GM19240 (cell line): ENCODE measurements around the gene MACROH2A1.

Experiments
- DNase-seq: peaks from one replicate; pipeline ENCODE4 v3.0.0; 2011; ENCODE audit warnings: low spot score; ENCODE audit not compliant: insufficient read length

The MACROH2A1 gene

DNA sequence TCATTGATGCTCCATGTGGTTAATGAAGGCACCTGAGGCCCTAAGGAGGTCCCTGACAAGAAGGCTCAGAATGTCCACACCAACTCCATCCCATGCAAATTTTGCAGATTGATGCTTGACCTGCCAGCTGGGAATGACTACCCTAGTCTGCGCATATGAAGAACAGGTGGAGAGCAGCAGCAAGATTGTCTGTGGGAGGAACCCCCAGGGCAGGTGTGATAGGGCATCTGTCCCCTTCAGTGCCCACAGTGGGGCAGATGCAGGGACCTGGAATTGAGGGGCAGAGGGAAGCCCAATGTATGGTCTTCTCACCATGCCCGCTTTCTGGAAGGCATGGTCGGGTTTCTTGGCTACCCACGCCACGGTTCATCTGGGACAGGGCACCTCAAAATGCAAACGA lies 79.6 kb downstream of the MACROH2A1 start:
- DNase-seq = no peak

DNA sequence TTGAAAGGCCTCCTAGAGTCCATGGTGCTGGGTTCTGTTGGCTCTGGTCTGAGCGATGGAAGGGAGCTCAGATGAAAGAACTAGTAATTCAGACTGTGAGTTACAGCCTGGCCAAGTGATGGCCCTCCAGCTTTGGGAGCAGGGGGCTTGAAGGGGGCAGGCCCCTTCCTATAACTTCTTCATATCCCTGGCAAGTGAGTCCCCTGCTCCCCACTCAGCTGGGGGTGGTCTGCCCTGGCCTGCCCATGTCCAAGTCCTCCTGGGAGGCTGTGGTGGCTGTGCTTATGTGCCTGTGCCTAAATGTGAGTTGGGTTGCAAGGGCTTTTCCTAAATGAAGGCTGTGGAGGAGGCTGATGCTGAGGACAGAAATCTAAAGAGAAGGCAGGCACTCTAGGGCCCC lies 80.1 kb downstream of the MACROH2A1 start:
- no peak for DNase-seq

DNA sequence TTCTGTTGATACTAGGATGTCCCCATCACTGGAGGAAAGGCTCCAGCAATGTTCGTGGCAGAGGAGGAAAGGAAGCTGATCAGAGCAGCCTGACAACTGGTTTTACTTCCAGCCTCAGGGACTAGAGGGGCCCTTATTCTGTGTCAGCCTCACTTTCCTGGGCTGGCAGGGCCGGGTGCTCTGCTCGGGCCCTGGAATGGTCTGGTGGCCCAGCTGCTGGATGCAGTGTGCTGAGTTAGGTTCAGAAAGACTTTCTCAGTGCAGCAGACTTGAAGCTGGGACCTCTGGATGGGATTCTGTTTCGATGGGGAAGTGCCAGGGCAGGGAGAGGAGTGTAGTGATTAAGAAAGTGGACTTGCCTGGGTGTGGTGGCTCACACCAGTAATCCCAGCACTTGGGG lies 81.0 kb downstream of the MACROH2A1 start:
- no peak for DNase-seq

DNA sequence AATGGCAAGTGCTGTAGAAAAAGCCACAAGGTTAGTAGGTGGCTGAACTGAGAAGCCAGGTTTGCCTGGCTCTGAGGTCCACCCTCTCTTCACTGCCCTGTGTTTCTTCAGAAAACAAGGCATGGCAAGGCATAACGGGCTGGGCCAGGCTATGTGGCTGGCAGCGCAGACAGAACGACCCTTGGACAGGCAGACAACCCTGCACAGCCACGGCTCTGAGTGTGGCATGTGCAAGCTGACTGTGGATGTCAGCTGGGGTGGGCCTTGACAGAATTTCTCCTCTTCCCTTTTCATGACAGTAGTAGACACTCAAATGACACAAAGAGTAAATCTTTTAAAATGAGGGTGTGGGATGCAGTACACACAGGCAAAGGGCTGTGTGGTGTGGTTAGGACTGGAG lies 81.7 kb downstream of the MACROH2A1 start:
- DNase-seq = no peak

DNA sequence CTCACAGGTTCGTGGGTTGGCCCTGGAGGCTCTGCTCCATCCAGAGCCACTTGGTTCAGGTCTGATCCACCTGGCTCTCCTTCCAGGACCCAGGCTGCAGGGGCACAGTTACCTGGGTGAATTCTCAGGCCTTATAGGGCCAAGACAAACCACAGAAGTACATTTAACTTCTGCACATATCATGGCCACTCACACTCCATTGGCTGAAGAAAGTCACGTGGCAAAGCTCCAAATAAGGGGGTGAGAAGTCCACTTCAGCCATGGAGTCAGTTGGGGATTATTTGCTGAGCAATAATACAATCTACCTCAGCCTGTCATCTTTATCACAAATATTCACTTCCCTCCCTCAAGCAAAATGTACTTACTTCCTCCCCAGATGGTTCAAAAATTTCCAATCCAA lies 83.6 kb downstream of the MACROH2A1 start:
- no peak for DNase-seq

DNA sequence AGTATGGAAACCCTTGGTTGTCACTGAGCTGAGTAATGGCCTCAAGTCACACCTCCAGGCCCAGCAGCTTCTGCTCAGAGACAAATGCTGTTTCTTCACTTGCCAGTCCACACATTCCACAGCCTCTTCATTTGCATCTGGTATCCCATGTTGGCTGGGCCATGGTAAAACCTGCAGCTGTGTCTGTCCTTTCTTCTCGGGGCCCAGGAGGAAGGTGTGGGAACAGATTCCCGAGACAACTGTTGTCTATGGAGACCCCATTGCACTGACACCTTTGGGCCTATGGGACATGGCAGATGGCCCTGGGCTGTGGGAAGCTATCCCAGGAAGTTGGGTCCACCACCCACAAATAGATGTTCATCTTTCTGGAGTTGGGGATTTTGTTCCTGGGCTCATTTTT lies 85.1 kb downstream of the MACROH2A1 start:
- DNase-seq = no peak

DNA sequence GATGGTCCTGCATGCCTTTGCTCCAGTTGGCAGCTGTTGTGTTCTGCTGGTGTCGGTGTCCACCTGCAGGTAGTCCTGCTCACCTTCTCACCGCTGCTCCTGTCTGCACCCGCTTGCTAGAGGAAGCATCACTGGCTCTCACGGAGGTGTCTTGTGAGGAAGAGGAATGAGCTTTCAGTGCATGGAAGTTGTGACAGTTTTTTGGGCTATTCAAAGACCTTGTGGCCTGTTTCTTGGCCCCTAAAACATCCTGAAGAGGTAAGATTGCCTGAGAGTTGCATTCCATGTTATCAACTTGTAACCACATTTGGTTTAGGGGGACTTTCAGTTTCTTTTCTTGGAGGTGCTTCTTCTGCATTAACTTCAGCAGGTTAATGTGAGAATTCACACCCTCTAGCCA lies 85.6 kb downstream of the MACROH2A1 start:
- DNase-seq = no peak

DNA sequence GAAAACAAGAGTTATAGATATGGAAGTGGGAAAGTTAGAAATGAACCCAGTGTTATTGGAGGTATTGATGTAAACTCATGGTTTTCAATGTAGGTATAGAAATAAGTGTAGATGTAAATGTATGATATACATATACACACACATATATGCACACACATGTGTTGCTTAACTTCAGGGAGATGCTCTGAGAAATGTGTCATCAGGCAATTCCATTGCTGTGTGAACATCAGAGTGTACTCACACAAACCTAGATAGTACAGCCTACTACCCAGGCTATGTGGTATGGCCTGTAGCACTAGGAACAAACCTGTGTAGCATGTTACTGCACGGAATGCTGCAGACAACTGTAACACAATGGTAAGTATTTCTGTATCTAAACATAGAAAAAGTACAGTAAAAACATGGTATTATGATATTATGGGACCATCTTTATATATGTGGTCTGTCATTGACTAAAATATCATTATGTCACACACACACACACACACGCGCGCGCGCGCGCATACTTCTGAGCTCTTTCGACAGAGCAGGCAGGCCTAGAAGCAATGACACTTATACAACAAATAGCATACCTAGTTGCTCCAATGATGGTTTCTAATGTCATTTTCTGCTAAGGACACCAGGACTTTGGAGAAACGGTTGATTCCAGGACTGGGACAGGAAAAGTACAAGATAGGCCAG lies 86.6 kb downstream of the MACROH2A1 start:
- no peak for DNase-seq

DNA sequence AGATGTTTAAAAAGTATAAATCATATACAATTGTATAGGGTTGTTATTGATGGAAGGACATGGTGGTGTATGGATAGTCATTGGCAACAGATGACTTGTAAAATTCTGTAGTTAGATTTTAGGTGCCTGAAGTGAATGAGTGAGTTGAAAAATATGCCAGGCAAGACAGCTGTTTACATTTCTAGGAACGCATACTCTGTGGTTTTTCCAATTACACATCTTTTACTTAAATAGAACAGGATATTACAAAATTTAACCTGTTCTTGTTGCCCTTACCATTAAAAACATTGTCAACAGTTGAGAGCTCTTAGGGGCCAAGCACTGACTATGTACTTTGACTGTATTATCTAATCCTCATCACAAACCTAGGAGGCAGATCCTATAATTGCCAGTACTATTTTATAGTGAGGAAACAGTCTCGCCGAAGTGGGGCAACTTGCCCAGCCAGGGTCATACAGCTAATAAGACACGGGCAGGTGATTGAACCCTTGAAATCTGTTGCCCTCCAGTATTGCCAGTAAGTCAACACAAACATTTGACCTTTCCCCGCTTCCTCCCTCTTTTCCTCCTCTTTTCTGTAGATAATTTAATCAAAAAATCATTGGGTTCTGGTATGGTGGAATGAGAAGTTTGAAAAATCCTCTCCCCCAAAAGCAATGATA lies 88.6 kb downstream of the MACROH2A1 start:
- DNase-seq = no peak

DNA sequence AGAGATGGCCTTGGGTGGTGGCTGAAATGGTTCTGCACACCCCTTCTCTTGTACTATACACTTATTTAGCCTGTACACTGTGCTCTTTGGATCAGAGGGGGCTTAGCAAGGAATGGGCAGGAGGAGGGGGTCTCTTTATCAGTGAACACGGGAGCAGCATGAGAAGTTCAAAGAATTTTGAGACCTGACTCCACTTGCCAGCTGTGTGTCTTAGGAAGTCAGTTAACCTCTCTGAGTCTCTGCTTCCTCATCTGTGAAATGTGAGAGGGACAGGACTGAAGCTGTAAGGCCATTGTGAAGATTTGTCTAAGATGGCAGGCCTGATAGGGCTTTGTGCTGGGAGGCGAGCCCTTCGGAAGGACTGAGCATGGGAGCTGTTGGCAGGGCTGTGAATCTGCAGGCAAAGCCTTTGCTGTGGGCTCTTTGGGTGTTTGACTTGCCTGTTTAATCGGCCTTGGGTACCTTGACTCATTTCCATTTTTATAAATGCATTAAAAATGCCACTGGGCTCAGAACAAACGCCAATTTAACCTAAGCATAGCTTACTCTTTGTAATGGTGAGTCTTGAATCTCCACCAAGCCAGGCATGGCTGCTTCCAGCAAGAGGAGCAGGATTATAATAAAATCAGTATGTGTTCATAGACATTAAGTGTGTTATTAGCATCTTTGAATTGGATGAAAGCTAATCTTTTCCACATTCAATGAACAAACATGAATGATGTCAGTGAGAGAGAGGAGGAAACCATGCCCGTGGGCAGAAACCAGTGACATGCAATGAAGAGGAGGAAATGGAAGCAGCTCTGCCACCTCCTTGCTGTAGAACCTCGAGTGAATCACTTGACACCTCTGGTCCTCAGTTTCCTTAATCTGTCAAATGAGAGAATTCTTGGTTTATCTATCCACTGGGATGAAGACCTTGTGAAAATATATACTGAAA lies 89.4 kb downstream of the MACROH2A1 start:
- DNase-seq = no peak

DNA sequence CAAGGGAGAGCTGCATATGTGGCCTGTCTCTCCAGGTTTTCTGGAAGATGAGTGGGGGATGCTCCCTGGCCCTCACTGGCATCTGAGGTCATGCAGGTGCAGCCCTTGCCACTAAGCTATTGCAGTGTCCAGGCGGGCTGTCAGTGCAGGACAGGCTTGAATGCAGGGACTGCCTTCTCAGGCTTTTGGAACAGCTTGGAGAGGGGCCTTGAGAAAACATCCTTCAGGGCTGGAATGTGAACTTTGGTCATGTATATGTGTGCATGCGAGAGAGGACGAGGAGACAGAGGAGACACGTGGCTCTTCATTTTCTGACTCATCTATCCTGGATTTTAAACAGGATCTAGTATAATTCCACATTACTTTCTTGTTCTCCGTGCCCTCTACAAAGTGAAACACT lies 90.3 kb downstream of the MACROH2A1 start:
- no peak for DNase-seq

DNA sequence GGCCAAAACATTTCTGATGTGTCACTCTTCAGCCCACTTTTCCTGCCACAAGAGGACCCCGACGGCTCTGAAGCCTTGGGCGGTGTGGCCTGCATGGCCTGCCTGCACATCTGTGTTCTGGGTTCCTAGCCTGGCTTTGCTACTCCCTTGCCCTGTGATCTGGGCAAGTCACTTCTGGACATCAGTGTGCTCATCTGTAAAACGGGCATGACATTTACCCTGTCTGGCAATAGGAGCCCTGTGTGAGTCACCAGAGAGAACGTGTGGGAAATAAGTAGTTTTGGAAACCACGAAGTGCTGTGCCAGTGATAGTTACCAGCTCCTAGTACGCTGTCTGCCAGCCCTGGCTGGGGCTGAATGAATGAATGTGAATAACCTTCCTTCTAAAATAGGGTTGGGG lies 90.8 kb downstream of the MACROH2A1 start:
- DNase-seq = no peak

DNA sequence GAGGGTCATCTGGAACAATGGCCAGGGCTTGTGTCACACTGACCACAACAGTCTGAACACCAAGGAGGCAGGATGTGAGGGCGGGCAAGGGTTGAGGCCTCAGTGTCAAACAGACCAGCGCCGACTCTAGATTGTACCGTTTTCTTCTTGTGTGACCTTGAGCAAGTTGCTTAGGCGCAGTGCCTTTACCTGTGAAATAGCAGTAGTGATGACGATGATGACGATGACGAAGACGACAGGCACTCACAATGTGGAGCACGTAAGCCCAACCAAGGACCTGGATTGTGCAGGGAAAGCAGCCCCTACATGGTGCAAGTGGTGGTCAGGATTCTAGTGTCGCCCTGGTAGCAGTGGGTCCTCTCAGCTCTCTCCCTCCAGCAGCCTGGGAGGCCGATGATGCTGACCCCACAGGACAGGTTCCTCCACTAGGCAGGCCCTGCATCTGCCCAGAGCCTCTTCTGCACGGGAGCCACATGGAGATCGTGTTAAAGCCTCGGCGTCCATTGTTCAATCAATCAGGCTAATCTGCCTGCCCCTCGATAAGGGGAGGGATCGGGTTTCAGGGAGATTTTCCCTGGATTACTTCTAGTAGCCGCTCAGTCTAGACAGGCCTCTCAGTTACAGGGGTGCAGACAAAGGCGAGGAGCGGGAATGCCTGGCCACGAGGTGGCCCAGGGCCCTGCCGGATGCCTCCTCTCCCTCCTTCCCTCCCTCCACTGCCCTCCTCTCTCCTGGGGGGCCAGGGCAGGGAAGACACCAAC lies 91.7 kb downstream of the MACROH2A1 start:
- no peak for DNase-seq

DNA sequence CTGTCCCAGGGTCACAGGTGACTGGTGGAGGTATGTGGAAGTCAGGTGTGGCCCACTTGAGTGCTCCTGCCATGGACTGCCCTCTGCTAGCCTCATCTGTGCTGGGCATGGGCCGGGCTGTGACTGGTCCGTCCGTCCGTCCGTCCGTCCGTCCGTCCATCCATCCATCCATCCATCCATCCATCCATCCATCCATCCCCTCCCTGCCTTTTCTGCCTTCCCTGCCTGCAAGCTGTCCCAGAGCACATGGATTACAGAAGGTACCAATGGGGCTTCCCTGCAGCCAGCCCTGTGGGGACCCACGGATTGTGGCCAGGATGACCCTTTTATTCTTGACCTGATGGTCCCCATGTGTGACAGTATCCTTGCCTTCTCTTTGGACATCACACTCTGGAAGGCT lies 92.5 kb downstream of the MACROH2A1 start:
- DNase-seq = no peak

DNA sequence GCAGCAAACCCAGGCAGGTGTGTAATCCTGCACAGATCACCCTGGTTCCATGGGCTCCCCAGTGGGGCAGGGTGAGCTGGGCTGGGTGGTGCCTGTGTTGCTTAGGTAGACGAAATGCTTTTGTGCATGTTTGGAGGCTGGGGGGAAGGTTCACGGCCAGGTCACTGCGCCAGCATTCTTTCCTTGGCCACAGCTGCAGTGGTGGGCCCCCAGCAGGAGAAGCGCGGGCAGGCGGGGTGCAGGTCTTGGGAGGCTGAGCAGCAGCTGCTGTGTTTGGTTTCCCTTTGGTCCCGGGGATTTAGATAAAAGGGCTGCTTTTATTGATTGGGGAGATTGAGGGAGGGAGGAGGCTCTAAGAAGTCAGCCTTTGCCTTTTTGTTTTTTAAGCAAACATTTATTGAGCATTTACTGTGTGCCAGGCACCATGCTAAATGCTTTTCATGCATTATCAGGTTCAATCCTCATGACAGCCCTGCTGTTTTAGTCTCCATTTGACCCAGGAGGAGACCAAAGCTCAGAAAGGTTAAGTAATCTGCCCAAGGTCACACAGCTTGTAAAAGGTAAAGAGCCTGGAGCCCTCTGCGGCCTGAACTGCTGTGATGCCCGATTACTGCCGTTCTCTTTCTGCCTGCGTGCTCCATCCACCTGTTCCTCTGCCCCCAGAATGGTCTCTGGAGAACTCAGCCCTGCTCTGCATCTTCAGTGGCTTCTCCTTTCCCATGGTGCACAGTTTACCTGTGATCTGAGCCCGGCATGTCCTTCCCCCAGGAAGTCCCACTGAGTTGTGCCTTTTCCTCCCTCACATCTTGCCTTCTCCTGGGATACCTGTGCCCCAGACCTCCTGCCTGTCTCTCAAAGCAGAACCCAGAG lies 94.4 kb downstream of the MACROH2A1 start:
- DNase-seq = no peak

DNA sequence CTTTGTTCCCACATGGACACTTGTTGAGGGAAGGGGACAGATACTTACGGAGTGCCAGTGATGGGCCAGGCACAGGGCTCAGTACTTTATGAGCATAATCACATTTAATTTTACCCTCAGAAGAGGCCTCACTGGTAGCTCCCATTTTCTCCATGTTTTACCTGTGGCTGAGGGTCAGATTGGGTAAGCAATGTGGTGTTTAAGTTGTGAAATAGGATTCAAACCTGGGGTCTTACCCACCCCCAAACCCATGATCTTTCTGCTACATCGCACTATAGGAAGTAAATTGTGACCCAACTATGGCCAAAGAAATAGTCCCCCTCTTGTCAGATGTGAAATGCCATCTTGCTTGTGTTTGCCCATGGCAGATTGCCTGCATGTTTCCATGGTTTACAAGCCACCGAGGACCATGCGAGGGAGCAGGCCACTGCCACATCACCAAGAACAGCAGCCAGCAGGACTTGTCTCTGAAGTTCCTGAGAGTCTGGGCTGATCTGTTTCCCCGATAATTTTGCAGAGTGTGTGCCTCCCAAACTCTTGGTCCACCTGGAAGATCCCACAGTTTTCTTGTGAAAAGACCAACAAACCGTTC lies 95.4 kb downstream of the MACROH2A1 start:
- no peak for DNase-seq

DNA sequence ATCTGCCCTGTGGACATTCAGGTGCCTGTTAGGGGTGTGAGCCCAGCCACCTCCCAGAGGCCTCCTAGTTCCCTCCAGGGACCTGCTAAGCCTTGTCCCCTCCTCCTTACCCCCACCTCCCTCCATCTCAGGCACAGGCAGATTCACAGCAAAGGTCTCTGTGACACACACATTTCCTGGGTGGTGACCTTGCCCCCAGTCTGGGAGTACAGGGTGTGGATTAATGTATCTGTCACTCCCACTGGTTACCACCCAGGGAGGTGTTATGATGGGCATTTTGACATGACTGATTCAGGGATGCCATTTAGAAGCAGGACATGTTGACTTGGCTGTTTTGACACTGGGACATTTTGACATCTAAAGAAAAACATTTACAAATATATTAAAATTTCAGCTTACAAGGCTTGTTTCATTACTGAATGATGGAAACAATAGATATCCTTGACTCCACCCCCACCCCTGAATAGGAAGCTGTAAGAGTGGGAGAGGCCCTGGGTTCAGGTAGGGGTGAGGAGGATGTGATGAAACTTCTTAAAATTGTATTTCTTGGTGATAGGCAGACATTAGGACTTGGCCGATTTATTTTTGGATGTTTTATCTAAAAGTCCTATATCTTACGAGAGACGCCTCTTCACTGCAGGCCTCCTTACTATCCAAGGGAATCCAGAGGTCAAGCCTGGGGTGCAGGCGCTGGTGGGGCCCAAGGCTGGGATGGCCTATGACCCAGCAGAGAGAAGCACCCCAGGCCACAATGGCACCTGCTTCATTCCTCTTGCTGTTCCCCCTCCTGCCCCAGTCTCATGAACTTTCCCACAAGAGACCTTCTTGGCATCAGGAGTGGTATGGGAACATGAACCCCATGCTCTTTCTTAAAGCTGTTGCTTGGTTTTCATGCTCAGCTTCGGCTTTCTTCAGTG lies 101.9 kb downstream of the MACROH2A1 start:
- no peak for DNase-seq

DNA sequence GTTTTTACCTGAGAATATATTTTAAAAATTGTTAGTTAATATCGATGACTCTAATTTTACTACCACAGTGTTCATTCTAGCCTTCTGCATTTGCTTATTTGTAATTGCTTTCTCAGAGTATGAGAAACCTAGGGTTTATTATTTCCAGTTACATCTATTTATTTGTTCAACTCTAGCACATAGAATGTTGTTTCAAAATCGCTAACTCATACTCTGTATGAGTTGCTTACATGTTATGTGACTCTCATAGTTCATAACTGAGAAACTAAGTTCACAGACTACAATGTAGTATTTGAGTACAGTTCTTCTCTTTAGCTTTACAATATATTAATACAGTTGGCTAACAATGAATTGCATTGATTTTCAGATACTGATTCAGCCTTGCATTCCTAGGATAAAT lies 103.2 kb downstream of the MACROH2A1 start:
- DNase-seq = no peak

DNA sequence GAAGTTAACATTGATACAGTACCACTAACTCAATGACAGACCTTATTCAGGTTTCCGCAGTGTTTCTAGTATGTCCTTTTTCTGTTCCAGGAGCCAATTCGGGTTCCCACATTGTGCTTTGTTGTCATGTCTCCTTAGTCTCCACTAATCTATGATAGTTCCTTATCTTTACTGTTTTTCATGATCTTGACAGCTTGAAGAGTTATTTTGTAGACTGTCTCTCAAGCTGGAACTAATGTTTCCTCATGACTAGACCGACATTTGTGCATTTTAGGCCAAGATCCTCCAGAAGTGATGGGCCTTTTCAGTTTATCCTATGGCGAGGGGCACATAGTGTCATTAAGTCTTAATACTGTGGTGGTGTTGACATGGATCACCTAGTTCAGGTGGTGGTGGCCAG lies 104.2 kb downstream of the MACROH2A1 start:
- no peak for DNase-seq
